NT2/D1 (cell line): ENCODE measurements around the gene RBL1.

ENCODE experiments used
- YY1 ChIP-seq: IDR thresholded peaks from 2 replicates; pipeline ENCODE4 v1.6.1; 2011; ENCODE audit not compliant: insufficient read length, insufficient read depth
- ZNF274 ChIP-seq: IDR thresholded peaks from 2 replicates; pipeline ENCODE4 v1.6.1; 2011; ENCODE audit warnings: mild to moderate bottlenecking, low read depth, low read length

GRCh38 chr20:37007898-37008649 lies 87.7 kb downstream of the RBL1 start:
- no peak for TF ChIP-seq YY1
- no peak for TF ChIP-seq ZNF274
